Smooth muscle cell (in vitro differentiated cells): ENCODE results near the gene MINDY1. TPM values are rescaled to one million over a fixed set of nuclear protein-coding genes. Genes with fewer than 3 reads are reported as not detected.
A peak's percentile ranks its signal among the peaks of the same experiment; 100 is the strongest.

Experiments used
- DNase-seq: peaks from one replicate; lab custom pipeline; 2025; ENCODE audit not compliant: unreplicated experiment; lab: John Stamatoyannopoulos, UW
- H2AFZ ChIP-seq: fragments of 200-600 bp; sonication (generic); 2 replicates; pipeline ENCODE4 v1.6.0; 2016; ENCODE audit warnings: antibody characterized with exemption, low read depth, mild to moderate bottlenecking
- H3F3A ChIP-seq: fragments of 200-600 bp; sonication (generic); 2 replicates; pipeline ENCODE4 v1.6.0; 2017; ENCODE audit warnings: antibody characterized with exemption, low read depth
- H3K27ac ChIP-seq: fragments of 200-600 bp; sonication (generic); 2 replicates; pipeline ENCODE4 v1.5.1; 2016; ENCODE audit warnings: low read depth, mild to moderate bottlenecking
- H3K27me3 ChIP-seq: fragments of 200-600 bp; sonication (generic); 2 replicates; pipeline ENCODE4 v1.6.1; 2016; ENCODE audit warnings: low read depth, mild to moderate bottlenecking
- H3K36me3 ChIP-seq: fragments of 200-600 bp; sonication (generic); 2 replicates; pipeline ENCODE4 v1.5.1; 2016; ENCODE audit warnings: low read depth
- H3K4me1 ChIP-seq: fragments of 200-600 bp; sonication (generic); 2 replicates; pipeline ENCODE4 v1.5.1; 2016; ENCODE audit warnings: low read depth
- H3K4me2 ChIP-seq: fragments of 200-600 bp; sonication (generic); 2 replicates; pipeline ENCODE4 v1.6.0; 2016; ENCODE audit warnings: mild to moderate bottlenecking
- H3K4me3 ChIP-seq: fragments of 200-600 bp; sonication (generic); 2 replicates; pipeline ENCODE4 v1.5.1; 2016; ENCODE audit warnings: mild to moderate bottlenecking
- H3K79me2 ChIP-seq: fragments of 200-600 bp; sonication (generic); 2 replicates; pipeline ENCODE4 v1.6.0; 2016; ENCODE audit warnings: low read depth, mild to moderate bottlenecking
- H3K9ac ChIP-seq: fragments of 200-600 bp; sonication (generic); 2 replicates; pipeline ENCODE4 v1.6.0; 2016; ENCODE audit warnings: low read depth
- H3K9me3 ChIP-seq: fragments of 200-600 bp; sonication (generic); replicated peaks from 2 replicates; pipeline ENCODE4 v1.5.1; 2016; ENCODE audit warnings: low read depth
- H4K20me1 ChIP-seq: fragments of 200-600 bp; sonication (generic); 2 replicates; pipeline ENCODE4 v1.6.0; 2016; ENCODE audit warnings: low read depth
- CTCF ChIP-seq: fragments of 200-600 bp; sonication (generic); IDR thresholded peaks from 2 replicates; pipeline ENCODE4 v1.5.1; 2017; ENCODE audit warnings: borderline replicate concordance, mild to moderate bottlenecking, antibody characterized with exemption; ENCODE audit not compliant: insufficient read depth, poor library complexity, severe bottlenecking
- WGBS: methylation state at CpG from one replicate; pipeline ENCODE4 v1.1.7; 2016; ENCODE audit warnings: low lambda C conversion rate; 5-methylcytosine and 5-hydroxymethylcytosine counted together
- polyA plus RNA-seq: library from polyadenylated mRNA; unstranded; fragments of >200 nt; fragmentation: Nextera tagmentation; extraction: Ambion mirVana; gene quantifications from 2 replicates; pipeline ENCODE4 v1.2.1, GENCODE V29; 2016
- total RNA-seq: library from RNA; depleted of rRNA; stranded (reverse); fragments of >200 nt; gene quantifications from 2 replicates; pipeline ENCODE4 v1.2.3, GENCODE V29; 2014

Gene MINDY1
- total and polyA plus RNA-seq, 2 experiments from 2014 or later, result 2.4 to 3.2 TPM

DNA sequence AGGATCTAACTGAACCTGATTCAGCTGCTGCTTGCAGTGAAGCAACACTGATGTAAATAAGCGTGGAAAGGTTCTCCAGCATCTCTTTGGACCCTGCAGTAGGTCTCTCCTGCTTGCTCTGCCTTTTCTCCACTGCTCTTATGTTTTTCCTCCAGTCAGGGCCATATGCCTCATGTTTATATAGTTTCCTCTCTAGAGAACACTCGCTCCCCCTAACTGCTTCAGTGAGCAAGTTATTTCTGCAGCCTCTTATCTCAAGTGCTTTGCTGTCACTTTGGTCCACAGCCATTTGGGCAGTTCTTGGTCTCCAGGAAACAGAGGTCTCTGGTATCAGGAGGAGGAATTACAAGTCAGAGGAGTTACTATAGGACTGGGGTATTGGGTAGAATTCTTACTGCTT lies 6.8 kb upstream of the MINDY1 start:
- peaks cover 5% of the 10 kb centered on the region for H3K4me1 ChIP-seq
- no peak for TF ChIP-seq CTCF
- 46% methylated on average over 2 of the region's 2 CpGs for WGBS
- no peak overlapping the region for H3K9ac ChIP-seq
- H3K36me3 ChIP-seq, result no peaks in the 10 kb centered on the region
- peaks cover 27% of the 10 kb centered on the region for H3K79me2 ChIP-seq
- no peak overlapping the region for H3K4me3 ChIP-seq
- no peaks in the 10 kb centered on the region for H3F3A ChIP-seq
- H2AFZ ChIP-seq, result no peak overlapping the region
- no peak overlapping the region for H3K27ac ChIP-seq
- H4K20me1 ChIP-seq, result no peaks in the 10 kb centered on the region
- H3K27me3 ChIP-seq, result no peaks in the 10 kb centered on the region
- H3K4me2 ChIP-seq, result no peak overlapping the region
- DNase-seq, result no peak
- H3K9me3 ChIP-seq, result no peaks in the 10 kb centered on the region

- 94% methylated on average over 14 of the region's 14 CpGs for WGBS
- Histone ChIP-seq H3K4me3 (no peak overlapping the region), H3K27ac (no peak overlapping the region), H3K9ac (no peak overlapping the region), H3K4me1 (peaks cover 5% of the 10 kb centered on the region), H3K4me2 (no peak overlapping the region), H2AFZ (no peak overlapping the region), H4K20me1 (no peaks in the 10 kb centered on the region), H3K9me3 (no peaks in the 10 kb centered on the region), H3K36me3 (no peaks in the 10 kb centered on the region), H3F3A (peaks cover under 1% of the 10 kb centered on the region), H3K27me3 (no peaks in the 10 kb centered on the region), H3K79me2 (peaks cover 27% of the 10 kb centered on the region)
- no peak for TF ChIP-seq CTCF
- no peak for DNase-seq
Observed at GRCh38 chr1:151012684-151013471, 6.2 kb upstream of the MINDY1 start.

DNA sequence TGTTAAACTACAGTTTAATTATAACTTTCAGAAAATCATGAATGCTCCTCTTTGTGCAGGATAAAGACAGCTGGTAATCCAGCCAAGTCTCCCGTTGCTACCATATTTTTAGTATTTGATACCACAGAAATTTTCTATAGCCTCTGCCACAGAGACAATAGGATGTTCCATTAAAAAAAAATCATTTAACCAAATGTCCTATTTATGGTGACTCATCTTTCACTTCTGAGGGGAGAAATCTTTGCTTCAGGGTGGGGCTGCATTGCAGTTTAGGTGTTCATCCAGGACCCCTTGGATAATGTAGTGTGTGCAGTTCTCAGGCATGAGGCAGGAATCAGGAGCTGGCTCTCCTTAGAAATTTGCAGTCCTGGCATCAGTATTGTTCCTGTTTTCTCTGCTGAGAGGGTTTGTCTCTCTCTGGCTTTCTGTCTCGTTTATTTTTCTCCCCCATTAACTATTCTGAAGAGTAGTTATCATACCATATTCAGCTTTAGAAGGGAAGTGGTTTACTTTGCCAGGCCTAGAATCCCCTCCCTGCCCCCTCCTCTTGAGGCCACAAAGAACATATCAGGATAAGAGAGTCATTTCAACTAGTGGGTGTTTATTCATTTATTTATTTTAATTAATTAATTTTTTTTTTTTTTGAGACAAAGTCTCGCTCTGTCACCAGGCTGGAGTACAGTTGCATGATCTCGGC lies 4.6 kb upstream of the MINDY1 start:
- Histone ChIP-seq H3K36me3 (no peaks in the 10 kb centered on the region), H4K20me1 (no peaks in the 10 kb centered on the region), H3K9ac (no peak overlapping the region), H3K4me1 (peaks cover 5% of the 10 kb centered on the region), H3K27ac (peak overlapping the region; percentile 1), H3K4me2 (no peak overlapping the region), H3F3A (peaks cover 7% of the 10 kb centered on the region), H3K4me3 (no peak overlapping the region), H3K79me2 (peaks cover 27% of the 10 kb centered on the region), H2AFZ (no peak overlapping the region), H3K27me3 (no peaks in the 10 kb centered on the region), H3K9me3 (no peaks in the 10 kb centered on the region)
- WGBS, result 86% methylated on average over 4 of the region's 4 CpGs
- no peak for DNase-seq
- no peak for TF ChIP-seq CTCF
